Subcutaneous adipose tissue (tissue), 4 donors: Measurements from ENCODE around the gene FBXO40. TPM values are rescaled to one million over a fixed set of nuclear protein-coding genes. Genes with fewer than 3 reads are reported as not detected.

Source experiments
- small RNA-seq: library from RNA; depleted of rRNA; stranded (forward); fragments of <200 nt; gene quantifications from one replicate; pipeline ENCODE3, GENCODE V24; 2016
- total RNA-seq, 4 donors: library from RNA; depleted of rRNA; stranded (reverse); fragments of >200 nt; gene quantifications; one replicate each; pipeline ENCODE4 v1.1.0, GENCODE V29; 2016
- TF ChIP-seq, protein P1 (sequence below): fragments of 450-650 bp; IDR thresholded peaks from one replicate; pipeline ENCODE4 v1.5.1; 2016; ENCODE audit warnings: low read depth, mild to moderate bottlenecking, control low read depth, antibody characterized with exemption, moderate library complexity

FBXO40 gene
- total RNA-seq, 4 donors from 2014 or later: 0.16 to 0.19 TPM; not detected in 2

DNA sequence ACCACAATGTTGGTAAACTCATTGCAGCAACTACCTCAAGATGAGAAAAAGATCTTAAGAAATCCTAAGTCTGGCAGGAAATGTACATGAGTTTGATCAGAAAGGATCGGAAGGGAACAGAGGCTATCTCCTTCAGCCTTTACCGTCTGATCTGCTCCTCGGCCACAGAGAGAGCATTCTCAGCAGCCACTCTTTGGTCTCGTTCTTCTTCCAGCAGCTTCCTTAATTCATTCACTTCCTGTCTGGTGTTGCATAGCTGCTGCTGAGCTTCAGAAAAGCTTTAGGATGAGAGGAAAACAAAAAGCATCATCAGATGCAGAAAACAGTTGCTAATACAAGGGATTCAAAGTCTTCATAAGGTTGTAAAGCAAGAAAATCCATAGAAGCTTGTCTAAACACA, 74.2 kb downstream of the FBXO40 start:
- TF ChIP-seq, protein P1, sequence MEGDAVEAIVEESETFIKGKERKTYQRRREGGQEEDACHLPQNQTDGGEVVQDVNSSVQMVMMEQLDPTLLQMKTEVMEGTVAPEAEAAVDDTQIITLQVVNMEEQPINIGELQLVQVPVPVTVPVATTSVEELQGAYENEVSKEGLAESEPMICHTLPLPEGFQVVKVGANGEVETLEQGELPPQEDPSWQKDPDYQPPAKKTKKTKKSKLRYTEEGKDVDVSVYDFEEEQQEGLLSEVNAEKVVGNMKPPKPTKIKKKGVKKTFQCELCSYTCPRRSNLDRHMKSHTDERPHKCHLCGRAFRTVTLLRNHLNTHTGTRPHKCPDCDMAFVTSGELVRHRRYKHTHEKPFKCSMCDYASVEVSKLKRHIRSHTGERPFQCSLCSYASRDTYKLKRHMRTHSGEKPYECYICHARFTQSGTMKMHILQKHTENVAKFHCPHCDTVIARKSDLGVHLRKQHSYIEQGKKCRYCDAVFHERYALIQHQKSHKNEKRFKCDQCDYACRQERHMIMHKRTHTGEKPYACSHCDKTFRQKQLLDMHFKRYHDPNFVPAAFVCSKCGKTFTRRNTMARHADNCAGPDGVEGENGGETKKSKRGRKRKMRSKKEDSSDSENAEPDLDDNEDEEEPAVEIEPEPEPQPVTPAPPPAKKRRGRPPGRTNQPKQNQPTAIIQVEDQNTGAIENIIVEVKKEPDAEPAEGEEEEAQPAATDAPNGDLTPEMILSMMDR: no peak

DNA sequence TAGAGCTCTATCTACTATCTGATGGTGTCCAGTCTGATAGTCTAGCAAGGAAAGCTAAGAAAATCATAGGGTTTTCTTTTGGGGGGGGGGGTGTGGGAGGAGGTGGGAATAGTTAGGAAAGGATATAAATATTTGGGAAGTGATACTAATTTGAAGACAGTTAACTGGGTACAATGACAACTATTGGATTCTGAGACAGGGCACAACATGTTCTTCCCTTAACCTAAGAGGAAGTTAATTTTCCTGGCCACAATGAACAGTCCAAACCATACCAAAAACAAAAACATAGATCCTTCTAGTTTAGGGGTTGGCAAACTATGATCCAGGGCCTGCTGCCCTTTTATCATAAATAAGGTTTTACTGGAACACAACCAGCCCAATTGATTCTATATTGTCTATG, 77.5 kb downstream of the FBXO40 start:
- TF ChIP-seq, protein P1: no peak

DNA sequence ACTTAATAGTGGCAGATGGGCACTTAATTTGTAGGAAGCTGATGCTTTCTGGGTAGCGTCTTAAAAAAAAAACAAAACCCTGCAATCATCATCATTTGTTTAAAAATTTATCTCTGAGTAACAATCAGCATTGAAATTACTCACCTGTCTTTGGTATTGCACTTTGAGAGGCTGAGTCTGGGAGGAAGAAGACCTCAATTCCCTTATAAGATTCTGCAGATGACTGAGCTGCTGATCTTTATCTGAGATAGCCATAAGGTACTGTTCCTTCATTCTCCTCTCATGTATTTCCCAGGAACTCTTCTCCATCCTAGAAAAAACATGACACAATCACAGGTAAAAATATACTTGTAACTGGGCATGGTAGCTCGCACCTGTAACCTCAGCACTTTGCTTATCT, 84.0 kb downstream of the FBXO40 start:
- TF ChIP-seq, protein P1: no peak

Small RNA genes lying within 50 kb of the gene (small RNA-seq; reads per million reads assigned to genes)
- gene RNU4-62P: not detected

Other genes starting within 250 kb of the FBXO40 start
- 1 to 10 TPM in 1 of 4 donors, under 1 TPM in 3; 0.19 to 1.3 (median 0.58) TPM for gene POLQ, start 47.4 kb upstream of the FBXO40 start, total RNA-seq
- gene ARGFX, start 25.4 kb upstream of the FBXO40 start, total RNA-seq: not detected
- 100 to 1,000 TPM in 2 of 4 donors, 10 to 100 TPM in 2; 84.6 to 211 (median 129) TPM for gene HCLS1, start 67.5 kb downstream of the FBXO40 start, total RNA-seq
- 10 to 100 TPM; 69.2 to 91.7 (median 86.4) TPM for gene GOLGB1, start 156.4 kb downstream of the FBXO40 start, total RNA-seq
- gene IQCB1, start 241.7 kb downstream of the FBXO40 start, total RNA-seq: 10 to 100 TPM in 3 of 4 donors, 1 to 10 TPM in 1; 9.4 to 23.0 (median 17.5) TPM
- gene EAF2, start 241.8 kb downstream of the FBXO40 start, total RNA-seq: 10 to 100 TPM in 2 of 4 donors, 1 to 10 TPM in 2; 9.2 to 14.6 (median 10.0) TPM